T-helper 17 cell (primary cell): ENCODE measurements around the gene SCEL. TPM values are rescaled to one million over a fixed set of nuclear protein-coding genes. Genes with fewer than 3 reads are reported as not detected.

ENCODE experiments used
- ATAC-seq: fragments of 150-1000 bp; cut with Tn5 transposase; 2 replicates; pipeline ENCODE4 v1.10.0; 2021; ENCODE audit warnings: mild to moderate bottlenecking, moderate library complexity
- DNase-seq, 3 donors: peaks; one replicate each; pipeline versions ENCODE4 v3.0.0 to v3.0.0-alpha.2; 2020 to 2021
- H3K9me3 ChIP-seq: one replicate; pipeline ENCODE4 v1.7.0; 2013; ENCODE audit warnings: low read length, mild to moderate bottlenecking; ENCODE audit not compliant: control insufficient read depth, poor library complexity, severe bottlenecking
- H3K27ac Mint-ChIP-seq: one replicate; pipeline ENCODE4 v1.8.0; 2022; ENCODE audit warnings: mild to moderate bottlenecking, moderate library complexity, mixed read lengths
- H3K27me3 Mint-ChIP-seq: one replicate; pipeline ENCODE4 v1.8.0; 2022; ENCODE audit warnings: mixed read lengths
- H3K36me3 Mint-ChIP-seq: one replicate; pipeline ENCODE4 v1.8.0; 2022; ENCODE audit warnings: low read depth, mixed read lengths
- H3K4me1 Mint-ChIP-seq: one replicate; pipeline ENCODE4 v1.8.0; 2022; ENCODE audit warnings: mild to moderate bottlenecking, mixed read lengths
- H3K4me3 Mint-ChIP-seq: one replicate; pipeline ENCODE4 v1.8.0; 2022; ENCODE audit warnings: mild to moderate bottlenecking, moderate library complexity, mixed read lengths
- total RNA-seq, 4 donors: library from RNA in 2 of 4; stranded (reverse) in 2 of 4; gene quantifications; one replicate each; pipeline ENCODE4 v1.2.3 and lab custom pipeline; 2022 to 2026

SCEL gene
- total RNA-seq, 2 donors from 2014 or later = not detected

- DNase-seq = no peak
- Mint-ChIP-seq H3K4me3 (no peak overlapping the region), H3K27ac (no peak overlapping the region), H3K27me3 (peaks cover 17% of the 10 kb centered on the region), H3K36me3 (peaks cover 3% of the 10 kb centered on the region), H3K4me1 (no peaks in the 10 kb centered on the region)
- H3K9me3 ChIP-seq = no peaks in the 10 kb centered on the region
- no peak for ATAC-seq
These were observed 7.1 kb upstream of the SCEL start for GRCh38 chr13:77528414-77528813.

GRCh38 chr13:77528834-77529500 lies 6.5 kb upstream of the SCEL start:
- Mint-ChIP-seq H3K27me3 (peaks cover 17% of the 10 kb centered on the region), H3K27ac (no peak overlapping the region), H3K4me3 (no peak overlapping the region), H3K36me3 (peaks cover 3% of the 10 kb centered on the region), H3K4me1 (no peaks in the 10 kb centered on the region)
- no peak for DNase-seq
- no peak for ATAC-seq
- no peaks in the 10 kb centered on the region for H3K9me3 ChIP-seq

- no peak overlapping the region for H3K27ac Mint-ChIP-seq
- H3K9me3 ChIP-seq = no peaks in the 10 kb centered on the region
- no peaks in the 10 kb centered on the region for H3K4me1 Mint-ChIP-seq
- no peak for ATAC-seq
- DNase-seq = no peak
- H3K4me3 Mint-ChIP-seq = no peak overlapping the region
- H3K27me3 Mint-ChIP-seq = peaks cover 20% of the 10 kb centered on the region
- peaks cover 3% of the 10 kb centered on the region for H3K36me3 Mint-ChIP-seq
These were observed 6.0 kb upstream of the SCEL start for GRCh38 chr13:77529501-77529840.

- Mint-ChIP-seq H3K27ac (no peak overlapping the region), H3K36me3 (peaks cover 3% of the 10 kb centered on the region), H3K27me3 (peaks cover 20% of the 10 kb centered on the region), H3K4me1 (no peaks in the 10 kb centered on the region), H3K4me3 (no peak overlapping the region)
- ATAC-seq (no peak), DNase-seq (no peak)
- H3K9me3 ChIP-seq = no peaks in the 10 kb centered on the region
These were observed 4.6 kb upstream of the SCEL start for GRCh38 chr13:77530875-77531274.

GRCh38 chr13:77532983-77533382 lies 2.5 kb upstream of the SCEL start:
- Mint-ChIP-seq H3K36me3 (peaks cover 3% of the 10 kb centered on the region), H3K4me1 (no peaks in the 10 kb centered on the region), H3K4me3 (no peak overlapping the region), H3K27ac (no peak overlapping the region), H3K27me3 (peaks cover 27% of the 10 kb centered on the region)
- ATAC-seq = no peak
- no peak for DNase-seq
- H3K9me3 ChIP-seq = no peaks in the 10 kb centered on the region

GRCh38 chr13:77533875-77534788 lies 1.4 kb upstream of the SCEL start:
- peaks cover 3% of the 10 kb centered on the region for H3K36me3 Mint-ChIP-seq

GRCh38 chr13:77536358-77536757 lies 852 bp downstream of the SCEL start:
- DNase-seq (no peak), ATAC-seq (no peak)
- Mint-ChIP-seq H3K27ac (no peak overlapping the region), H3K27me3 (peaks cover 42% of the 10 kb centered on the region), H3K36me3 (peaks cover 7% of the 10 kb centered on the region), H3K4me3 (no peak overlapping the region), H3K4me1 (no peaks in the 10 kb centered on the region)
- no peaks in the 10 kb centered on the region for H3K9me3 ChIP-seq

More at GRCh38 chr13:77533875-77534788, 1.4 kb upstream of the SCEL start:
- no peak overlapping the region for H3K4me3 Mint-ChIP-seq
- DNase-seq (no peak), ATAC-seq (no peak)
- H3K4me1 Mint-ChIP-seq = no peaks in the 10 kb centered on the region
- H3K9me3 ChIP-seq = no peaks in the 10 kb centered on the region
- H3K27me3 Mint-ChIP-seq = peaks cover 32% of the 10 kb centered on the region
- H3K27ac Mint-ChIP-seq = no peak overlapping the region

- Mint-ChIP-seq H3K27ac (no peak overlapping the region), H3K4me3 (no peak overlapping the region), H3K4me1 (no peaks in the 10 kb centered on the region), H3K36me3 (peaks cover 7% of the 10 kb centered on the region), H3K27me3 (peaks cover 42% of the 10 kb centered on the region)
- no peaks in the 10 kb centered on the region for H3K9me3 ChIP-seq
- DNase-seq = no peak
- no peak for ATAC-seq
These were observed 1.9 kb downstream of the SCEL start for GRCh38 chr13:77537289-77537919.

GRCh38 chr13:77543711-77544110 lies 8.2 kb downstream of the SCEL start:
- no peak for DNase-seq
- Mint-ChIP-seq H3K27ac (no peak overlapping the region), H3K36me3 (peaks cover 9% of the 10 kb centered on the region), H3K4me1 (peaks cover 2% of the 10 kb centered on the region), H3K27me3 (peaks cover 42% of the 10 kb centered on the region), H3K4me3 (no peak overlapping the region)
- ATAC-seq = no peak
- no peaks in the 10 kb centered on the region for H3K9me3 ChIP-seq

- H3K4me1 Mint-ChIP-seq = peaks cover 2% of the 10 kb centered on the region
- no peaks in the 10 kb centered on the region for H3K9me3 ChIP-seq
- no peak overlapping the region for H3K4me3 Mint-ChIP-seq
- peaks cover 46% of the 10 kb centered on the region for H3K27me3 Mint-ChIP-seq
- no peak overlapping the region for H3K27ac Mint-ChIP-seq
- DNase-seq (no peak), ATAC-seq (no peak)
- H3K36me3 Mint-ChIP-seq = peaks cover 9% of the 10 kb centered on the region
These were observed 8.8 kb downstream of the SCEL start for GRCh38 chr13:77544355-77544754.

GRCh38 chr13:77544758-77545338 lies 9.3 kb downstream of the SCEL start:
- Mint-ChIP-seq H3K27me3 (peaks cover 50% of the 10 kb centered on the region), H3K4me3 (no peak overlapping the region), H3K27ac (no peak overlapping the region), H3K36me3 (peaks cover 9% of the 10 kb centered on the region), H3K4me1 (peaks cover 2% of the 10 kb centered on the region)
- H3K9me3 ChIP-seq = no peaks in the 10 kb centered on the region
- ATAC-seq = no peak
- DNase-seq = no peak

- no peak for DNase-seq
- H3K4me1 Mint-ChIP-seq = peaks cover 2% of the 10 kb centered on the region
- no peaks in the 10 kb centered on the region for H3K9me3 ChIP-seq
- no peak overlapping the region for H3K4me3 Mint-ChIP-seq
- no peak for ATAC-seq
- peaks cover 3% of the 10 kb centered on the region for H3K36me3 Mint-ChIP-seq
- H3K27ac Mint-ChIP-seq = no peak overlapping the region
- peaks cover 46% of the 10 kb centered on the region for H3K27me3 Mint-ChIP-seq
These were observed 10.3 kb downstream of the SCEL start for GRCh38 chr13:77545626-77546412.
